Activated naive CD4-positive, alpha-beta T cell treated with anti-CD3 and anti-CD28 coated beads, Interleukin-2, amount 50 U/mL, for 72 hours (primary cell): Measurements from ENCODE around the gene PAIP2B. TPM values are rescaled to one million over a fixed set of nuclear protein-coding genes. Genes with fewer than 3 reads are reported as not detected.

Experiments
- ATAC-seq, 2 donors: fragments of 150-1000 bp; cut with Tn5 transposase; 2 replicates each; pipeline ENCODE4 v1.10.0; 2021; ENCODE audit warnings: mild to moderate bottlenecking in 2 of 2, moderate library complexity in 2 of 2
- DNase-seq, 2 donors: peaks; one replicate each; pipeline ENCODE4 v3.0.0; 2021 to 2022; ENCODE audit warnings: low spot score in 2 of 2
- H3K27ac Mint-ChIP-seq, 2 donors: one replicate each; pipeline ENCODE4 v1.8.0; 2022; ENCODE audit warnings: mild to moderate bottlenecking in 2 of 2, mixed read lengths in 2 of 2
- H3K36me3 Mint-ChIP-seq, 2 donors: one replicate each; pipeline ENCODE4 v1.8.0; 2022; ENCODE audit warnings: mixed read lengths in 2 of 2
- H3K9me3 Mint-ChIP-seq, 2 donors: one replicate each; pipeline ENCODE4 v1.8.0; 2022; ENCODE audit warnings: mixed read lengths in 2 of 2
- total RNA-seq, 2 donors: library from RNA; stranded (reverse); gene quantifications; one replicate each; pipeline ENCODE4 v1.2.3, GENCODE V29; 2022

Gene PAIP2B
- total RNA-seq, 2 donors from 2014 or later: 2.5 to 3.7 TPM

GRCh38 chr2:71136174-71136573 lies 90.7 kb downstream of the PAIP2B start:
- Mint-ChIP-seq H3K36me3 (peaks cover 0 to 7% of the 10 kb centered on the region in 2 donors), H3K27ac (no peak overlapping the region), H3K9me3 (no peaks in the 10 kb centered on the region)
- DNase-seq (no peak), ATAC-seq (no peak)

DNA sequence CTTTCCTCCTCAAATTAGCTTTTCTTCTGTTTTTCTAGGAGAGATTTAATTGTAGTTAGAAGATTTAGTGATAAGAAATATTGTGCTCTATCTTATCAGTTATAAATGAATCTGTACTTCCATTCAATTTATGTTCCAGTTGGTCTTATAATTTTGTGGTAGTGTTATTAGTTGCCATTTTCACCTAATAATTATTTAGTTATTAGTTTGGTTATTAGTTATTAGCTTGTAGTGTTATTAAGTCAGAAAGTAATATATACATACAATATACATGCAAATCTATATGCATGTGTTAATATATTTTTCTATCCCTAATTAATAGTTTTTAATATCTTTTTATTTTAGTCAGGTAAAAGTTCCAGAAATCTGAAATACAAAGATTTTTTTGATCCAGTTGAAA lies 93.3 kb downstream of the PAIP2B start:
- H3K9me3 Mint-ChIP-seq: no peaks in the 10 kb centered on the region
- no peak overlapping the region for H3K27ac Mint-ChIP-seq
- DNase-seq (no peak), ATAC-seq (no peak)
- H3K36me3 Mint-ChIP-seq: peaks cover 0 to 17% of the 10 kb centered on the region in 2 donors

Other genes with a start within 250 kb of the PAIP2B start
- gene ANKRD53, start 248.5 kb downstream of the PAIP2B start, total RNA-seq: under 1 TPM in 1 of 2 donors, not detected in 1; 0.60 TPM
- gene TEX261, start 232.2 kb downstream of the PAIP2B start, total RNA-seq: 10 to 100 TPM; 12.1 to 53.6 TPM
- gene NAGK, start 158.5 kb downstream of the PAIP2B start, total RNA-seq: 10 to 100 TPM; 48.4 to 77.4 TPM
- gene MCEE, start 96.9 kb downstream of the PAIP2B start, total RNA-seq: 10 to 100 TPM; 16.7 to 18.0 TPM
- gene MPHOSPH10, start 96.5 kb downstream of the PAIP2B start, total RNA-seq: 10 to 100 TPM; 37.1 to 42.7 TPM
- gene ZNF638, start 104.7 kb upstream of the PAIP2B start, total RNA-seq: 100 to 1,000 TPM; 111 to 126 TPM
- under 1 TPM; 0.23 to 0.30 TPM for gene DYSF, start 226.5 kb upstream of the PAIP2B start, total RNA-seq